SK-N-SH (cell line): ENCODE data around the gene EZR. TPM values are rescaled to one million over a fixed set of nuclear protein-coding genes. Genes with fewer than 3 reads are reported as not detected.

Source experiments
- CTCF ChIA-PET: fragments of 300-600, 350-600 bp; formaldehyde crosslinking; extraction: SDS; loops from one replicate; lab custom pipeline; 2021; lab: Yijun Ruan, JAX
- POLR2A ChIA-PET: fragments of 350-600 bp; sonication (Branson Sonifier 250); formaldehyde crosslinking; extraction: SDS; loops from one replicate; lab custom pipeline; 2020; ENCODE audit warnings: antibody characterized with exemption, inconsistent platforms; lab: Yijun Ruan, JAX
- DNase-seq: peaks from one replicate; pipeline ENCODE4 v3.0.0; 2012
- H2AFZ ChIP-seq: fragments of 200-600 bp; sonication (generic); 2 replicates; pipeline ENCODE4 v1.8.1; 2016; ENCODE audit warnings: antibody characterized with exemption, mild to moderate bottlenecking, low read depth
- H3F3A ChIP-seq: fragments of 200-600 bp; sonication (generic); replicated peaks from 2 replicates; pipeline ENCODE3; 2016; ENCODE audit warnings: antibody characterized with exemption, mild to moderate bottlenecking; ENCODE audit not compliant: insufficient read depth
- H3K27ac ChIP-seq, 2 experiments: fragments of 200-500 bp in 1 of 2; fragments of 200-600 bp in 1 of 2; sonication (Bioruptor generic) in 1 of 2; sonication (generic), shearing (Covaris generic) in 1 of 2; 2 replicates each; pipeline versions ENCODE4 v1.5.1 to v1.6.1; 2014 to 2016; ENCODE audit warnings: low read depth in 2 of 2, inconsistent platforms in 1 of 2, low read length in 1 of 2, mild to moderate bottlenecking in 1 of 2, mixed read lengths in 1 of 2
- H3K27me3 ChIP-seq: fragments of 200-600 bp; sonication (generic), shearing (Covaris generic); 2 replicates; pipeline ENCODE4 v1.6.1; 2016; ENCODE audit warnings: mixed run types; ENCODE audit not compliant: insufficient read depth
- H3K36me3 ChIP-seq, 2 experiments: fragments of 200-500 bp in 1 of 2; fragments of 200-600 bp in 1 of 2; sonication (Bioruptor generic) in 1 of 2; sonication (generic) in 1 of 2; replicated peaks in 1 of 2; 2 replicates each; pipeline versions ENCODE3 to v1.5.1; 2014 to 2016; ENCODE audit warnings: low read length in 1 of 2, mild to moderate bottlenecking in 1 of 2; ENCODE audit not compliant: insufficient read depth in 2 of 2, control insufficient read depth in 1 of 2
- H3K4me1 ChIP-seq, 2 experiments: fragments of 200-500 bp in 1 of 2; fragments of 200-600 bp in 1 of 2; sonication (Bioruptor generic) in 1 of 2; sonication (generic), shearing (Covaris generic) in 1 of 2; 2 replicates each; pipeline versions ENCODE4 v1.5.1 to v1.6.1; 2014 to 2016; ENCODE audit warnings: low read depth in 1 of 2, low read length in 1 of 2, mixed run types in 1 of 2; ENCODE audit not compliant: insufficient read depth in 2 of 2, control insufficient read depth in 1 of 2
- H3K4me2 ChIP-seq: fragments of 200-600 bp; sonication (generic), shearing (Covaris generic); 2 replicates; pipeline ENCODE4 v1.6.1; 2017; ENCODE audit warnings: mixed run types
- H3K4me3 ChIP-seq, 2 experiments: fragments of 200-500 bp in 1 of 2; fragments of 200-600 bp in 1 of 2; sonication (Bioruptor generic) in 1 of 2; sonication (generic), shearing (Covaris generic) in 1 of 2; 2 replicates each; pipeline versions ENCODE4 v1.5.1 to v1.8.1; 2014 to 2016; ENCODE audit warnings: low read depth in 2 of 2, inconsistent platforms in 1 of 2, low read length in 1 of 2, mild to moderate bottlenecking in 1 of 2, mixed read lengths in 1 of 2, moderate library complexity in 1 of 2
- H3K79me2 ChIP-seq: fragments of 200-600 bp; sonication (generic); 2 replicates; pipeline ENCODE4 v1.8.1; 2017; ENCODE audit warnings: mild to moderate bottlenecking; ENCODE audit not compliant: insufficient read depth
- H3K9ac ChIP-seq: fragments of 200-600 bp; sonication (generic); 2 replicates; pipeline ENCODE4 v1.6.1; 2017; ENCODE audit warnings: mixed run types
- H3K9me2 ChIP-seq: fragments of 200-600 bp; sonication (generic); 2 replicates; pipeline ENCODE4 v1.6.1; 2017; ENCODE audit warnings: mixed run types
- H3K9me3 ChIP-seq: fragments of 200-600 bp; sonication (generic); 2 replicates; pipeline ENCODE4 v1.6.1; 2017; ENCODE audit warnings: mixed run types, mild to moderate bottlenecking, moderate library complexity
- H4K20me1 ChIP-seq: fragments of 200-600 bp; sonication (generic); 2 replicates; pipeline ENCODE4 v1.6.1; 2017; ENCODE audit warnings: mild to moderate bottlenecking, mixed run types; ENCODE audit not compliant: insufficient read depth
- CHD2 ChIP-seq: fragments of 150-350 bp; IDR thresholded peaks from 2 replicates; pipeline ENCODE4 v1.6.1; 2018; ENCODE audit warnings: low read length; ENCODE audit not compliant: partially characterized antibody
- FOXM1 ChIP-seq: IDR thresholded peaks from 2 replicates; pipeline ENCODE4 v1.4.0; 2012; ENCODE audit warnings: low read depth, mild to moderate bottlenecking
- GABPA ChIP-seq: IDR thresholded peaks from 2 replicates; pipeline ENCODE4 v1.4.0; 2012; ENCODE audit warnings: low read depth, mild to moderate bottlenecking
- MXI1 ChIP-seq: IDR thresholded peaks from 2 replicates; pipeline ENCODE4 v1.6.1; 2012; ENCODE audit warnings: mild to moderate bottlenecking, low read depth, low read length, improper control_type of control experiment
- RCOR1 ChIP-seq: fragments of 150-350 bp; IDR thresholded peaks from 2 replicates; pipeline ENCODE4 v1.6.1; 2017; ENCODE audit warnings: antibody characterized with exemption, low read length
- RFX5 ChIP-seq: IDR thresholded peaks from 2 replicates; pipeline ENCODE4 v1.6.1; 2012; ENCODE audit warnings: mild to moderate bottlenecking, improper control_type of control experiment, low read length
- USF2 ChIP-seq: fragments of 150-350 bp; IDR thresholded peaks from 2 replicates; pipeline ENCODE4 v1.6.1; 2017; ENCODE audit warnings: antibody characterized with exemption, low read length, low read depth, borderline replicate concordance
- ZBTB33 ChIP-seq: IDR thresholded peaks from 2 replicates; pipeline ENCODE4 v1.4.0; 2012; ENCODE audit warnings: low read depth, borderline replicate concordance
- WGBS: methylation state at CpG from one replicate; pipeline ENCODE4 v1.1.6; 2017; ENCODE audit warnings: low lambda C conversion rate; 5-methylcytosine and 5-hydroxymethylcytosine counted together
- polyA plus RNA-seq, 3 experiments: library from polyadenylated mRNA; depleted of rRNA; stranded (reverse); fragments of >200 nt; gene quantifications; 2 replicates each; pipeline ENCODE4 v1.2.3, GENCODE V29; 2012
- TF ChIP-seq, protein P1 (sequence below): IDR thresholded peaks from 2 replicates; pipeline ENCODE4 v1.6.1; 2012; ENCODE audit warnings: mild to moderate bottlenecking, low read depth, low read length, moderate library complexity
- TF ChIP-seq, protein P2 (sequence below): IDR thresholded peaks from 2 replicates; pipeline ENCODE4 v1.4.0; 2012; ENCODE audit warnings: low read depth, borderline replicate concordance

Gene EZR
- polyA plus RNA-seq, 1 of the 3 experiments (the other 2 are of a cell fraction): 92.0 TPM

DNA sequence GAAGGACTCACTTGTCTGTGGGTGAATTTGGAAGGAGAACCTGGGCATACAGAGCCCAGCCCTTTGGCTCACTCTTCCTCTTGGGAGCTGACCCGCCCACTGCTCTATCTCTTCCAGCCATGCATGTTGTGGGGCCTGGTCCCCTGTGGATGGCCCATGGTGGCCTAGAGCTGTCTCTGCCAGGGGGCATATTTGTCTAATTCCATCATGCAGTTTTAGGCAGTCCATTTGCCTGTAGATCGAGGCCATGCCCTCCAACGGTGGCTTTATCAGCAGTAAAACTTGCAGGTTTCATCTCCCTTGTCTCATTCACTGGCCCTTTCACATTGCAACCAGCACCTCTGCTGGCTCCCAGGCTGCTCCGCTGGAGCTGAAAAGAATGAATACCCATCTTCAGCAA is 12.9 kb upstream of the EZR start:
- Histone ChIP-seq H3K9me2 (no peaks in the 10 kb centered on the region), H3K79me2 (no peaks in the 10 kb centered on the region), H4K20me1 (no peaks in the 10 kb centered on the region), H3K4me3 (no peak overlapping the region), H2AFZ (no peak overlapping the region), H3K36me3 (no peaks in the 10 kb centered on the region), H3K27me3 (no peaks in the 10 kb centered on the region), H3K27ac (no peak overlapping the region), H3F3A (no peaks in the 10 kb centered on the region), H3K9ac (no peak overlapping the region), H3K9me3 (no peaks in the 10 kb centered on the region), H3K4me2 (no peak overlapping the region), H3K4me1 (peaks cover 0 to 13% of the 10 kb centered on the region in 2 experiments; a peak in 1 of 4 replicates)
- ChIA-PET POLR2A (interaction anchor here (0.9 kb wide), 1 partner anchor 13 kb away, joined by 3 read pairs; the partner anchor contains the start of gene EZR), CTCF (interaction anchor here (0.7 kb wide), 1 partner anchor 20 kb away, joined by 3 read pairs; no protein-coding TSS in a partner anchor)
- DNase-seq: no peak
- TF ChIP-seq USF2: no peak
- TF ChIP-seq CHD2: no peak
- TF ChIP-seq FOXM1: no peak
- TF ChIP-seq RFX5: no peak
- TF ChIP-seq RCOR1: no peak
- TF ChIP-seq, protein P1, sequence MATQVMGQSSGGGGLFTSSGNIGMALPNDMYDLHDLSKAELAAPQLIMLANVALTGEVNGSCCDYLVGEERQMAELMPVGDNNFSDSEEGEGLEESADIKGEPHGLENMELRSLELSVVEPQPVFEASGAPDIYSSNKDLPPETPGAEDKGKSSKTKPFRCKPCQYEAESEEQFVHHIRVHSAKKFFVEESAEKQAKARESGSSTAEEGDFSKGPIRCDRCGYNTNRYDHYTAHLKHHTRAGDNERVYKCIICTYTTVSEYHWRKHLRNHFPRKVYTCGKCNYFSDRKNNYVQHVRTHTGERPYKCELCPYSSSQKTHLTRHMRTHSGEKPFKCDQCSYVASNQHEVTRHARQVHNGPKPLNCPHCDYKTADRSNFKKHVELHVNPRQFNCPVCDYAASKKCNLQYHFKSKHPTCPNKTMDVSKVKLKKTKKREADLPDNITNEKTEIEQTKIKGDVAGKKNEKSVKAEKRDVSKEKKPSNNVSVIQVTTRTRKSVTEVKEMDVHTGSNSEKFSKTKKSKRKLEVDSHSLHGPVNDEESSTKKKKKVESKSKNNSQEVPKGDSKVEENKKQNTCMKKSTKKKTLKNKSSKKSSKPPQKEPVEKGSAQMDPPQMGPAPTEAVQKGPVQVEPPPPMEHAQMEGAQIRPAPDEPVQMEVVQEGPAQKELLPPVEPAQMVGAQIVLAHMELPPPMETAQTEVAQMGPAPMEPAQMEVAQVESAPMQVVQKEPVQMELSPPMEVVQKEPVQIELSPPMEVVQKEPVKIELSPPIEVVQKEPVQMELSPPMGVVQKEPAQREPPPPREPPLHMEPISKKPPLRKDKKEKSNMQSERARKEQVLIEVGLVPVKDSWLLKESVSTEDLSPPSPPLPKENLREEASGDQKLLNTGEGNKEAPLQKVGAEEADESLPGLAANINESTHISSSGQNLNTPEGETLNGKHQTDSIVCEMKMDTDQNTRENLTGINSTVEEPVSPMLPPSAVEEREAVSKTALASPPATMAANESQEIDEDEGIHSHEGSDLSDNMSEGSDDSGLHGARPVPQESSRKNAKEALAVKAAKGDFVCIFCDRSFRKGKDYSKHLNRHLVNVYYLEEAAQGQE: no peak
- TF ChIP-seq, protein P2, sequence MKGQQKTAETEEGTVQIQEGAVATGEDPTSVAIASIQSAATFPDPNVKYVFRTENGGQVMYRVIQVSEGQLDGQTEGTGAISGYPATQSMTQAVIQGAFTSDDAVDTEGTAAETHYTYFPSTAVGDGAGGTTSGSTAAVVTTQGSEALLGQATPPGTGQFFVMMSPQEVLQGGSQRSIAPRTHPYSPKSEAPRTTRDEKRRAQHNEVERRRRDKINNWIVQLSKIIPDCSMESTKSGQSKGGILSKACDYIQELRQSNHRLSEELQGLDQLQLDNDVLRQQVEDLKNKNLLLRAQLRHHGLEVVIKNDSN: no peak
- no peak for TF ChIP-seq MXI1
- no peak for TF ChIP-seq ZBTB33
- no peak for TF ChIP-seq GABPA
- WGBS: 81% methylated on average over 4 of the region's 4 CpGs
